ENCODE data around the gene CDH3.

DNA sequence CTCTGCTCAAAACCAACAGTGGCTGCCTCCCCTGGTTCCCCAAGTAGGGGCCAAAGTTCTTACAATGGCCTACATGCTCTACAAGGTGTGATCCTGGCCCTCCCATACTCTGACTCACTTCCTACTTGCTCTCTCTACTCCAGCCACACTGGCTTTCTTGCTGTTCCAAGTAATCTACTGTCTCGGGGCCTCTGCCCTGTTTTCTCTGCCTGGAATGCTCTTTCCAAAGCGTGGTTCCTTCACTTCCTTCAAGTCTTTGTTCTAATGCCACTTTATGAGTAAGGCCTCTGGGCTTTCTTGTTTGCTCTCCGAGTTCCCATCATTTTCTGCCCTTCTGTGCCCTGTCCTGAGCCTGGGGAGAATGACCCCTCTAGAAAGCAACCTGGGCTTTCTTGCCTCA lies 4.1 kb upstream of the CDH3 start:
- TF ChIP-seq CTCF (IDR thresholded peaks at IDR 0.05) (no peak), POLR2AphosphoS5 (IDR thresholded peaks at IDR 0.05) (no peak)

All from transverse colon (tissue), 4 donors.